Fibroblast of lung (primary cell): Measurements from ENCODE around the gene VWA5B1.

ENCODE experiments used
- CTCF ChIP-seq, 2 donors: IDR thresholded peaks in 1 of 2; conservative IDR thresholded peaks in 1 of 2; 1 replicate in 1 of 2; 2 replicates in 1 of 2; pipeline ENCODE4 v1.5.1; 2011 to 2012; ENCODE audit warnings: low read length in 2 of 2, control low read depth in 1 of 2, inconsistent platforms in 1 of 2, low read depth in 1 of 2, mild to moderate bottlenecking in 1 of 2
- EZH2 ChIP-seq: IDR thresholded peaks from 2 replicates; pipeline ENCODE4 v1.5.1; 2012; ENCODE audit warnings: low read length, control low read depth, mild to moderate bottlenecking; ENCODE audit errors: missing control alignments

GRCh38 chr1:20311289-20311688 is 20.6 kb downstream of the VWA5B1 start:
- no peak for TF ChIP-seq CTCF (conservative IDR thresholded peaks at IDR 0.05 in 1 of 2, IDR thresholded peaks at IDR 0.05 in 1 of 2; ENCODE audit: low read depth in 1 of 2, low read length in 2 of 2)
- no peak for TF ChIP-seq EZH2
